ENCODE data around the gene APBA1.

GRCh38 chr9:69396759-69397158 lies 275.4 kb downstream of the APBA1 start:
- TF ChIP-seq CTCF (IDR thresholded peaks at IDR 0.05; ENCODE audit: borderline replicate concordance, extremely low read depth, low read length, poor library complexity, severe bottlenecking) (no peak), EZH2 (IDR thresholded peaks at IDR 0.05; ENCODE audit: borderline replicate concordance, low read depth, low read length, severe bottlenecking) (no peak)
